ENCODE measurements around the gene CLIP1.

CLIP1 gene

GRCh38 chr12:122356192-122356635 lies 66.3 kb downstream of the CLIP1 start:
- CTCF ChIA-PET = interaction anchor here (0.5 to 1.5 kb wide), 8 partner anchors 15 to 560 kb away, joined by 3 to 8 read pairs (median 3); no protein-coding TSS in a partner anchor
- POLR2A ChIA-PET (ENCODE audit: low non-redundant PET) = interaction anchor here (0.6 kb wide), 1 partner anchor 170 kb away, joined by 3 read pairs; no protein-coding TSS in a partner anchor
- no peak overlapping the region for H3K27ac ChIP-seq
- peak; percentile 85 for TF ChIP-seq CTCF (conservative IDR thresholded peaks at IDR 0.05; ENCODE audit: low read depth)
- peak; percentile 32 for DNase-seq (ENCODE audit: low spot score)

- CTCF ChIA-PET = interaction anchor here (0.6 to 1.5 kb wide), 10 partner anchors 8 to 560 kb away, joined by 3 to 8 read pairs (median 4); no protein-coding TSS in a partner anchor
- no peak for TF ChIP-seq CTCF (conservative IDR thresholded peaks at IDR 0.05; ENCODE audit: low read depth)
- POLR2A ChIA-PET (ENCODE audit: low non-redundant PET) = interaction anchor here (0.6 kb wide), 1 partner anchor 170 kb away, joined by 3 read pairs; no protein-coding TSS in a partner anchor
- H3K27ac ChIP-seq = 0 out of 2 replicates have a peak overlapping the region, but pooled peaks have one; percentile 0
- DNase-seq (ENCODE audit: low spot score) = no peak
Measured at GRCh38 chr12:122355706-122356105, 66.8 kb downstream of the CLIP1 start.

GRCh38 chr12:122354958-122355641 lies 67.4 kb downstream of the CLIP1 start:
- 0 out of 2 replicates have a peak overlapping the region, but pooled peaks have one; percentile 0 for H3K27ac ChIP-seq
- POLR2A ChIA-PET (ENCODE audit: low non-redundant PET) = no interaction called here

GRCh38 chr12:122352394-122352793 lies 70.1 kb downstream of the CLIP1 start:
- TF ChIP-seq CTCF (conservative IDR thresholded peaks at IDR 0.05; ENCODE audit: low read depth) = no peak
- CTCF ChIA-PET = interaction anchor here (0.6 kb wide), 1 partner anchor 119 kb away, joined by 3 read pairs; no protein-coding TSS in a partner anchor
- POLR2A ChIA-PET (ENCODE audit: low non-redundant PET) = no interaction called here

More at GRCh38 chr12:122354958-122355641, 67.4 kb downstream of the CLIP1 start:
- no peak for TF ChIP-seq CTCF (conservative IDR thresholded peaks at IDR 0.05; ENCODE audit: low read depth)
- no peak for DNase-seq (ENCODE audit: low spot score)
- CTCF ChIA-PET = interaction anchor here (0.5 to 1.5 kb wide), 11 partner anchors 8 to 956 kb away, joined by 3 to 8 read pairs (median 4); no protein-coding TSS in a partner anchor

GRCh38 chr12:122350141-122350848 lies 72.2 kb downstream of the CLIP1 start:
- DNase-seq (ENCODE audit: low spot score) = no peak
- ChIA-PET POLR2A (ENCODE audit: low non-redundant PET) (no interaction called here), CTCF (interaction anchor here (0.6 to 1.1 kb wide), 3 partner anchors 12 to 385 kb away, joined by 3 to 5 read pairs (median 3); no protein-coding TSS in a partner anchor)
- no peak overlapping the region for H3K27ac ChIP-seq
- TF ChIP-seq CTCF (conservative IDR thresholded peaks at IDR 0.05; ENCODE audit: low read depth) = no peak

More at GRCh38 chr12:122352394-122352793, 70.1 kb downstream of the CLIP1 start:
- no peak for DNase-seq (ENCODE audit: low spot score)
- no peak overlapping the region for H3K27ac ChIP-seq

GRCh38 chr12:122349078-122349477 lies 73.4 kb downstream of the CLIP1 start:
- POLR2A ChIA-PET (ENCODE audit: low non-redundant PET) = no interaction called here
- H3K27ac ChIP-seq = no peak overlapping the region
- DNase-seq (ENCODE audit: low spot score) = no peak
- no peak for TF ChIP-seq CTCF (conservative IDR thresholded peaks at IDR 0.05; ENCODE audit: low read depth)
- CTCF ChIA-PET = interaction anchor here (0.5 to 0.8 kb wide), 3 partner anchors 386 to 627 kb away, joined by 3 read pairs; no protein-coding TSS in a partner anchor

Data from RWPE1 (cell line).